GM12878 (cell line): ENCODE data around the gene HEATR3. TPM values are rescaled to one million over a fixed set of nuclear protein-coding genes. Genes with fewer than 3 reads are reported as not detected.

Experiments
- BCL11A ChIP-seq: IDR thresholded peaks from 2 replicates; pipeline ENCODE4 v1.6.1; 2011; ENCODE audit warnings: low read depth, low read length
- CBFB ChIP-seq: IDR thresholded peaks from 2 replicates; pipeline ENCODE4 v1.6.1; 2016; ENCODE audit warnings: antibody characterized with exemption, low read depth
- CEBPZ ChIP-seq: fragments of 150-350 bp; IDR thresholded peaks from 2 replicates; pipeline ENCODE4 v1.6.1; 2016; ENCODE audit warnings: low read depth, low read length
- CUX1 ChIP-seq: IDR thresholded peaks from 2 replicates; pipeline ENCODE4 v1.6.1; 2012; ENCODE audit warnings: improper control_type of control experiment, low read depth, low read length; ENCODE audit not compliant: insufficient replicate concordance
- HCFC1 ChIP-seq: fragments of 150-350 bp; IDR thresholded peaks from 2 replicates; pipeline ENCODE4 v1.6.1; 2014; ENCODE audit warnings: low read length
- HSF1 ChIP-seq: fragments of 150-350 bp; IDR thresholded peaks from 2 replicates; pipeline ENCODE4 v1.6.1; 2014; ENCODE audit warnings: mild to moderate bottlenecking, low read depth, low read length
- IRF5 ChIP-seq: fragments of 450-650 bp; IDR thresholded peaks from 2 replicates; pipeline ENCODE4 v1.6.1; 2017; ENCODE audit warnings: borderline replicate concordance
- KLF5 ChIP-seq: fragments of 450-650 bp; IDR thresholded peaks from 2 replicates; pipeline ENCODE4 v1.6.1; 2014; ENCODE audit warnings: mild to moderate bottlenecking; ENCODE audit not compliant: partially characterized antibody
- MLLT1 ChIP-seq: fragments of 450-650 bp; IDR thresholded peaks from 2 replicates; pipeline ENCODE4 v1.6.1; 2016; ENCODE audit warnings: mild to moderate bottlenecking
- POLR2A ChIP-seq: IDR thresholded peaks from 2 replicates; pipeline ENCODE4 v1.6.1; 2011; ENCODE audit warnings: low read depth, mild to moderate bottlenecking, low read length
- RAD51 ChIP-seq: fragments of 450-650 bp; IDR thresholded peaks from 2 replicates; pipeline ENCODE4 v1.6.1; 2016; ENCODE audit warnings: moderate library complexity, mild to moderate bottlenecking, inconsistent platforms
- RCOR1 ChIP-seq: conservative IDR thresholded peaks from 2 replicates; pipeline ENCODE4 v1.6.1; 2012; ENCODE audit warnings: low read depth, low read length, improper control_type of control experiment
- RFX5 ChIP-seq: IDR thresholded peaks from 2 replicates; pipeline ENCODE4 v1.6.1; 2011; ENCODE audit warnings: low read depth, low read length, improper control_type of control experiment
- RUNX3 ChIP-seq: IDR thresholded peaks from 2 replicates; pipeline ENCODE4 v1.6.1; 2012; ENCODE audit warnings: low read length, inconsistent platforms
- YBX1 ChIP-seq: fragments of 450-650 bp; IDR thresholded peaks from 2 replicates; pipeline ENCODE4 v1.6.1; 2016; ENCODE audit warnings: antibody characterized with exemption
- polyA plus RNA-seq, 11 experiments: library from polyadenylated mRNA; depleted of rRNA in 4 of 11; unstranded in 6 of 11; stranded (reverse) in 5 of 11; fragments of >200 nt; fragmentation: Nextera tagmentation in 4 of 11; fragmentation: Illumina TruSeq in 1 of 11; extraction: Ambion mirVana in 4 of 11; extraction: Trizol in 1 of 11; gene quantifications; 1 replicate in 1 of 11; 2 replicates in 10 of 11; pipeline versions ENCODE4 v1.2.1 to v1.2.3, GENCODE V29; 2011 to 2016; ENCODE audit warnings: inconsistent platforms in 2 of 11, missing spikeins in 2 of 11, low read depth in 1 of 11
- total RNA-seq, 4 experiments: library from RNA; depleted of rRNA in 3 of 4; stranded (reverse); fragments of >200 nt in 3 of 4; fragmentation: Illumina TruSeq in 1 of 4; extraction: Trizol in 1 of 4; gene quantifications; 2 replicates each; pipeline versions ENCODE4 v1.2.1 to v1.2.3, GENCODE V29; 2013 to 2021

The HEATR3 gene
- total and polyA plus RNA-seq, 10 of the 15 experiments (the other 5 are each of a cell fraction or from before 2014, with no cell fraction given): 1.5 to 30.0 (median 17.7) TPM

- TF ChIP-seq CUX1 (no peak), KLF5 (no peak), RAD51 (no peak), CEBPZ (no peak), YBX1 (no peak), HCFC1 (0 out of 2 replicates have a peak, but pooled peaks have one; percentile 4), CBFB (peak; percentile 92), RCOR1 (0 out of 2 replicates have a peak, but pooled peaks have one; percentile 39), MLLT1 (peak; percentile 73), BCL11A (peak; percentile 92), IRF5 (0 out of 2 replicates have a peak, but pooled peaks have one; percentile 28), RFX5 (no peak), POLR2A (no peak), HSF1 (no peak), RUNX3 (peak; percentile 98)
Observed at GRCh38 chr16:50152351-50152806, 86.6 kb downstream of the HEATR3 start (continued).
